Neural crest cell (in vitro differentiated cells): Measurements from ENCODE around the gene HAPLN2. TPM values are rescaled to one million over a fixed set of nuclear protein-coding genes. Genes with fewer than 3 reads are reported as not detected.
A peak's percentile ranks its signal among the peaks of the same experiment; 100 is the strongest.

Experiments used
- DNase-seq: peaks from one replicate; pipeline ENCODE4 v3.0.0; 2021; ENCODE audit warnings: low read depth, mixed read lengths, low spot score
- H3K27ac Mint-ChIP-seq: one replicate; pipeline ENCODE4 v1.8.0; 2021; ENCODE audit warnings: mild to moderate bottlenecking, mixed read lengths; ENCODE audit not compliant: unreplicated experiment
- H3K27me3 Mint-ChIP-seq: 2 replicates; pipeline ENCODE4 v1.8.0; 2021; ENCODE audit warnings: low read depth, mild to moderate bottlenecking, mixed read lengths
- H3K36me3 Mint-ChIP-seq: 2 replicates; pipeline ENCODE4 v1.8.0; 2021; ENCODE audit warnings: low read depth, mild to moderate bottlenecking, mixed read lengths
- H3K4me1 Mint-ChIP-seq: 2 replicates; pipeline ENCODE4 v1.8.0; 2021; ENCODE audit warnings: mixed read lengths
- H3K4me3 Mint-ChIP-seq: one replicate; pipeline ENCODE4 v1.8.0; 2021; ENCODE audit warnings: mild to moderate bottlenecking, mixed read lengths
- H3K9me3 Mint-ChIP-seq: 2 replicates; pipeline ENCODE4 v1.8.0; 2021; ENCODE audit warnings: mixed read lengths
- total RNA-seq: library from RNA; stranded (reverse); gene quantifications from 2 replicates; pipeline ENCODE4 v1.2.1, GENCODE V29; 2021
- TF ChIP-seq, protein P1 (sequence below): fragments of 200-600 bp; sonication (generic); conservative IDR thresholded peaks from 2 replicates; pipeline ENCODE4 v1.5.0; 2021; ENCODE audit warnings: antibody characterized with exemption, mild to moderate bottlenecking

Gene HAPLN2
- total RNA-seq, 1 donor from 2014 or later, result 0.70 TPM

- peaks cover 56% of the 10 kb centered on the region for H3K27me3 Mint-ChIP-seq
- H3K9me3 Mint-ChIP-seq, result no peaks in the 10 kb centered on the region
- peaks cover 74% of the 10 kb centered on the region for H3K4me1 Mint-ChIP-seq
- peak overlapping the region; percentile 99 for H3K27ac Mint-ChIP-seq
- peak; percentile 100 for DNase-seq
- peak overlapping the region; percentile 68 for H3K4me3 Mint-ChIP-seq
- H3K36me3 Mint-ChIP-seq, result no peaks in the 10 kb centered on the region
- TF ChIP-seq, protein P1, sequence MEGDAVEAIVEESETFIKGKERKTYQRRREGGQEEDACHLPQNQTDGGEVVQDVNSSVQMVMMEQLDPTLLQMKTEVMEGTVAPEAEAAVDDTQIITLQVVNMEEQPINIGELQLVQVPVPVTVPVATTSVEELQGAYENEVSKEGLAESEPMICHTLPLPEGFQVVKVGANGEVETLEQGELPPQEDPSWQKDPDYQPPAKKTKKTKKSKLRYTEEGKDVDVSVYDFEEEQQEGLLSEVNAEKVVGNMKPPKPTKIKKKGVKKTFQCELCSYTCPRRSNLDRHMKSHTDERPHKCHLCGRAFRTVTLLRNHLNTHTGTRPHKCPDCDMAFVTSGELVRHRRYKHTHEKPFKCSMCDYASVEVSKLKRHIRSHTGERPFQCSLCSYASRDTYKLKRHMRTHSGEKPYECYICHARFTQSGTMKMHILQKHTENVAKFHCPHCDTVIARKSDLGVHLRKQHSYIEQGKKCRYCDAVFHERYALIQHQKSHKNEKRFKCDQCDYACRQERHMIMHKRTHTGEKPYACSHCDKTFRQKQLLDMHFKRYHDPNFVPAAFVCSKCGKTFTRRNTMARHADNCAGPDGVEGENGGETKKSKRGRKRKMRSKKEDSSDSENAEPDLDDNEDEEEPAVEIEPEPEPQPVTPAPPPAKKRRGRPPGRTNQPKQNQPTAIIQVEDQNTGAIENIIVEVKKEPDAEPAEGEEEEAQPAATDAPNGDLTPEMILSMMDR, result peak; percentile 98
Observed at GRCh38 chr1:156659988-156660751, 41.0 kb downstream of the HAPLN2 start.

DNA sequence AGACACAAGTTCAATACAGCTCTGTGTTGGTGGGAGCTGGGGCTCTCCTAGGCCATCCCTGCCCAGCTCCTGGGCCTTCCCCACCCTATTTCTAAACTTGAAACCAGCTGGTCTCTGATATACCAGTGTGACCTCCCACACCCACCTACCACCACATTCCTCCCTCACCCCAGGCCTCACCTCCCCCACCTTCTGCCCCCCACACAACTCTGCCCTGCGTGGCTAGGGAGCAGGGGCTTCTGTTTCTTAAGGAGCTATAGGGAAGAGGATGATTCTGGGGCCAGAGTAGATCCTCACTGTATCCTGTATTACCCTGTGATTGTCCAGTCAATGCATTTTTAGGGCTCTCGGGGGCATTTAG lies 41.5 kb downstream of the HAPLN2 start:
- Mint-ChIP-seq H3K36me3 (no peaks in the 10 kb centered on the region), H3K27ac (peak overlapping the region; percentile 99), H3K9me3 (no peaks in the 10 kb centered on the region), H3K4me1 (peaks cover 77% of the 10 kb centered on the region), H3K27me3 (peaks cover 56% of the 10 kb centered on the region), H3K4me3 (peak overlapping the region; percentile 68)
- TF ChIP-seq, protein P1, result no peak
- DNase-seq, result no peak

- no peak for DNase-seq
- TF ChIP-seq, protein P1, result no peak
- peaks cover 87% of the 10 kb centered on the region for H3K4me1 Mint-ChIP-seq
- H3K27ac Mint-ChIP-seq, result peak overlapping the region; percentile 99
- H3K4me3 Mint-ChIP-seq, result peak overlapping the region; percentile 68
- peaks cover 50% of the 10 kb centered on the region for H3K27me3 Mint-ChIP-seq
- H3K9me3 Mint-ChIP-seq, result no peaks in the 10 kb centered on the region
- H3K36me3 Mint-ChIP-seq, result peaks cover 3% of the 10 kb centered on the region
Observed at GRCh38 chr1:156662005-156662799, 43.0 kb downstream of the HAPLN2 start.

DNA sequence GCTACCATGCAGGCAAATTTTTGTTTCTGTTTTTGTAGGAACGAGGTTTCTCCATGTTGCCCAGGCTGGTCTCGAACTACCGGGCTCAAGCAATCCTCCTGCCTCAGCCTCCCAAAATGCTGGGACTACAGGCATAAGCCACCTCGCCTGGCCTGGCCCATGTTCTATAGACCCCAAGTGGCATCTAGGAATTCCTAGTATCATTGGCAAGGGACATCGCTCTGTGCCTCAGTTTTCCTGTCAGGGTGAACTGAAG lies 43.5 kb downstream of the HAPLN2 start:
- Mint-ChIP-seq H3K36me3 (peaks cover 3% of the 10 kb centered on the region), H3K9me3 (no peaks in the 10 kb centered on the region), H3K27ac (peak overlapping the region; percentile 99), H3K4me3 (peak overlapping the region; percentile 68), H3K4me1 (peaks cover 87% of the 10 kb centered on the region), H3K27me3 (peaks cover 49% of the 10 kb centered on the region)
- no peak for DNase-seq
- TF ChIP-seq, protein P1, result no peak

- Mint-ChIP-seq H3K4me3 (peak overlapping the region; percentile 68), H3K36me3 (peaks cover 3% of the 10 kb centered on the region), H3K27me3 (peaks cover 49% of the 10 kb centered on the region), H3K4me1 (peaks cover 89% of the 10 kb centered on the region), H3K27ac (peak overlapping the region; percentile 99), H3K9me3 (no peaks in the 10 kb centered on the region)
- DNase-seq, result no peak
- TF ChIP-seq, protein P1, result no peak
Observed at GRCh38 chr1:156663178-156663577, 44.0 kb downstream of the HAPLN2 start.
